Endothelial cell of umbilical vein (primary cell): ENCODE measurements around the gene EMP2. TPM values are rescaled to one million over a fixed set of nuclear protein-coding genes. Genes with fewer than 3 reads are reported as not detected.

ENCODE experiments used
- BruUV-seq: library from RNA; stranded (reverse); fragments of 400-500 nt; replicated peaks from 2 replicates; lab custom pipeline; 2021; lab: Mats Ljungman, UMichigan
- CTCF ChIA-PET: fragments of 300-600, 350-600 bp; sonication (Branson Sonifier 250); formaldehyde crosslinking; loops from one replicate; lab custom pipeline; 2021; ENCODE audit warnings: antibody characterized with exemption, inconsistent platforms; lab: Charles Lee
- POLR2A ChIA-PET: fragments of 300-600, 350-600 bp; sonication (Branson Sonifier 250); formaldehyde crosslinking; loops from one replicate; lab custom pipeline; 2021; ENCODE audit warnings: antibody characterized with exemption, inconsistent platforms; lab: Charles Lee
- DNase-seq: peaks from one replicate; pipeline ENCODE4 v3.0.0-alpha.2; 2011; ENCODE audit warnings: low read depth, low spot score
- FAIRE-seq: peaks from 2 replicates; lab custom pipeline; 2011; peaks lifted over from hg19 to GRCh38; lab: Jason Lieb, UNC
- H2AFZ ChIP-seq: 2 replicates; pipeline ENCODE4 v1.6.0; 2012; ENCODE audit warnings: low read depth, low read length, control low read depth, inconsistent platforms
- H3K27ac ChIP-seq: 2 replicates; pipeline ENCODE4 v1.5.1; 2011; ENCODE audit warnings: low read depth, mild to moderate bottlenecking, control low read depth, low read length, moderate library complexity; ENCODE audit not compliant: insufficient read depth
- H3K27me3 ChIP-seq, 2 experiments: 2 replicates each; pipeline versions ENCODE4 v1.6.0 to v1.6.1; 2011; ENCODE audit warnings: low read length in 2 of 2, mixed read lengths in 1 of 2; ENCODE audit not compliant: control insufficient read depth in 2 of 2, insufficient read depth in 2 of 2
- H3K36me3 ChIP-seq, 2 experiments: 2 replicates in 1 of 2; 3 replicates in 1 of 2; pipeline ENCODE4 v1.5.1; 2011; ENCODE audit warnings: low read length in 2 of 2, mild to moderate bottlenecking in 1 of 2, moderate library complexity in 1 of 2; ENCODE audit not compliant: control insufficient read depth in 2 of 2, insufficient read depth in 2 of 2; ENCODE audit errors: extremely low read depth in 1 of 2
- H3K4me1 ChIP-seq: 3 replicates; pipeline ENCODE4 v1.5.1; 2011; ENCODE audit warnings: mild to moderate bottlenecking, low read length; ENCODE audit not compliant: control insufficient read depth, insufficient read depth; ENCODE audit errors: extremely low read depth
- H3K4me2 ChIP-seq: 2 replicates; pipeline ENCODE4 v1.6.1; 2011; ENCODE audit warnings: low read length, control low read depth, mixed read lengths; ENCODE audit not compliant: insufficient read depth
- H3K4me3 ChIP-seq, 3 experiments: fragments of 200-600 bp in 1 of 3; sonication (generic), shearing (Covaris generic) in 1 of 3; replicated peaks in 1 of 3; 2 replicates each; pipeline ENCODE4 v1.5.1; 2011 to 2016; ENCODE audit warnings: control low read depth in 3 of 3, low read length in 3 of 3, mild to moderate bottlenecking in 2 of 3, inconsistent platforms in 1 of 3, low read depth in 1 of 3, moderate library complexity in 1 of 3; ENCODE audit not compliant: insufficient read depth in 1 of 3
- H3K79me2 ChIP-seq: 2 replicates; pipeline ENCODE4 v1.6.0; 2012; ENCODE audit warnings: low read length, inconsistent platforms; ENCODE audit not compliant: control insufficient read depth, insufficient read depth
- H3K9ac ChIP-seq: replicated peaks from 2 replicates; pipeline ENCODE3; 2011; ENCODE audit warnings: low read length, control low read depth; ENCODE audit not compliant: insufficient read depth; ENCODE audit errors: extremely low read depth
- H3K9me1 ChIP-seq: replicated peaks from 3 replicates; pipeline ENCODE4 v1.6.0; 2011; ENCODE audit warnings: mild to moderate bottlenecking, low read length; ENCODE audit not compliant: control insufficient read depth, insufficient read depth; ENCODE audit errors: extremely low read depth
- H3K9me3 ChIP-seq: replicated peaks from 2 replicates; pipeline ENCODE4 v1.5.1; 2012; ENCODE audit warnings: low read length, inconsistent platforms; ENCODE audit not compliant: control insufficient read depth, insufficient read depth
- H4K20me1 ChIP-seq: replicated peaks from 2 replicates; pipeline ENCODE3; 2011; ENCODE audit warnings: mild to moderate bottlenecking, low read length; ENCODE audit not compliant: control insufficient read depth, insufficient read depth; ENCODE audit errors: extremely low read depth
- CTCF ChIP-seq, 2 donors: IDR thresholded peaks; 1 replicate in 1 of 2; 2 replicates in 1 of 2; pipeline ENCODE4 v1.5.1; 2011; ENCODE audit warnings: low read length in 2 of 2, mild to moderate bottlenecking in 2 of 2, moderate library complexity in 2 of 2, control low read depth in 1 of 2, inconsistent platforms in 1 of 2, low read depth in 1 of 2; ENCODE audit not compliant: insufficient read depth in 1 of 2; ENCODE audit errors: extremely low read depth in 1 of 2
- EZH2 ChIP-seq: IDR thresholded peaks from 2 replicates; pipeline ENCODE4 v1.6.1; 2012; ENCODE audit warnings: borderline replicate concordance, low read depth, mild to moderate bottlenecking, moderate library complexity, low read length, inconsistent platforms; ENCODE audit not compliant: severe bottlenecking
- FOS ChIP-seq: IDR thresholded peaks from 2 replicates; pipeline ENCODE4 v1.6.1; 2011; ENCODE audit warnings: mild to moderate bottlenecking, low read length, moderate library complexity, borderline replicate concordance; ENCODE audit not compliant: insufficient read depth
- GATA2 ChIP-seq: IDR thresholded peaks from 2 replicates; pipeline ENCODE4 v1.7.0; 2011; ENCODE audit warnings: low read depth, mild to moderate bottlenecking, moderate library complexity, mixed read lengths, low read length; ENCODE audit not compliant: insufficient read length, insufficient read depth
- JUN ChIP-seq: IDR thresholded peaks from 2 replicates; pipeline ENCODE4 v1.6.1; 2011; ENCODE audit warnings: borderline replicate concordance, low read depth; ENCODE audit not compliant: insufficient read length, insufficient read depth
- MAX ChIP-seq: IDR thresholded peaks from 2 replicates; pipeline ENCODE4 v1.6.1; 2011; ENCODE audit not compliant: insufficient read depth, insufficient read length
- MYC ChIP-seq: IDR thresholded peaks from one replicate; pipeline ENCODE4 v1.6.1; 2011; ENCODE audit warnings: mild to moderate bottlenecking, low read depth, low read length
- POLR2A ChIP-seq: IDR thresholded peaks from 2 replicates; pipeline ENCODE4 v1.6.1; 2012; ENCODE audit warnings: low read depth, mild to moderate bottlenecking, control low read depth, low read length
- POLR2AphosphoS5 ChIP-seq: IDR thresholded peaks from 2 replicates; pipeline ENCODE4 v1.6.1; 2012; ENCODE audit warnings: low read depth, mild to moderate bottlenecking, control low read depth, low read length, moderate library complexity; ENCODE audit not compliant: insufficient read depth
- dilution Hi-C: fragments of 300-500 bp; cut with MboI; formaldehyde crosslinking; loops from one replicate; pipeline ENCODE4 v1.15.0; 2019; ENCODE audit warnings: low sequenced_read_pairs; ENCODE audit not compliant: extremely low pct_ligation_motif_present
- intact Hi-C: fragments of 100-400 bp; cut with micrococcal nuclease; formaldehyde crosslinking; loops from one replicate; pipeline ENCODE4 v1.10.0; 2022
- polyA plus RNA-seq, 4 experiments: library from polyadenylated mRNA; depleted of rRNA in 3 of 4; stranded (reverse) in 3 of 4; unstranded in 1 of 4; fragments of >200 nt; gene quantifications; 2 replicates each; pipeline versions ENCODE4 v1.2.1 to v1.2.3, GENCODE V29; 2011 to 2012; ENCODE audit warnings: missing spikeins in 1 of 4
- total RNA-seq: library from RNA; stranded (reverse); gene quantifications from 2 replicates; pipeline ENCODE4 v1.2.3, GENCODE V29; 2021

EMP2 gene
- total and polyA plus RNA-seq, 2 donors (not counting 3 experiments of a cell fraction or from before 2014, with no cell fraction given), result 19.0 to 25.5 TPM

GRCh38 chr16:10619271-10619849, 39.0 kb upstream of the EMP2 start:
- Histone ChIP-seq H3K36me3 (no peaks in the 10 kb centered on the region), H3K9ac (no peak overlapping the region), H3K27me3 (peaks cover 0 to 3% of the 10 kb centered on the region in 2 experiments), H2AFZ (no peak overlapping the region), H3K27ac (no peak overlapping the region), H3K4me2 (no peak overlapping the region), H3K9me3 (no peaks in the 10 kb centered on the region), H4K20me1 (no peaks in the 10 kb centered on the region), H3K4me1 (no peaks in the 10 kb centered on the region), H3K4me3 (no peak overlapping the region), H3K79me2 (no peaks in the 10 kb centered on the region), H3K9me1 (no peaks in the 10 kb centered on the region)
- dilution Hi-C loops, result no loop called here
- no TSS peak for BruUV-seq
- FAIRE-seq, result no peak
- DNase-seq, result no peak
- intact Hi-C loops, result no loop called here
- ChIA-PET POLR2A (no interaction called here), CTCF (no interaction called here)
- TF ChIP-seq POLR2A, result no peak
- TF ChIP-seq MYC, result no peak
- TF ChIP-seq GATA2, result no peak
- TF ChIP-seq EZH2, result no peak
- no peak for TF ChIP-seq CTCF (IDR thresholded peaks at IDR 0.05; ENCODE audit: extremely low read depth in 1 of 2, insufficient read depth in 1 of 2, low read depth in 1 of 2, low read length in 2 of 2)
- TF ChIP-seq MAX, result no peak
- no peak for TF ChIP-seq JUN
- no peak for TF ChIP-seq FOS
- no peak for TF ChIP-seq POLR2AphosphoS5
